Cerebellar cortex (tissue), 1 donor: ENCODE data around the gene HOXA9.
A peak's percentile ranks its signal among the peaks of the same experiment; 100 is the strongest.

Experiments used
- DNase-seq: peaks from one replicate; pipeline ENCODE4 v3.0.0-alpha.2; 2015; ENCODE audit warnings: low spot score

Gene HOXA9

DNA sequence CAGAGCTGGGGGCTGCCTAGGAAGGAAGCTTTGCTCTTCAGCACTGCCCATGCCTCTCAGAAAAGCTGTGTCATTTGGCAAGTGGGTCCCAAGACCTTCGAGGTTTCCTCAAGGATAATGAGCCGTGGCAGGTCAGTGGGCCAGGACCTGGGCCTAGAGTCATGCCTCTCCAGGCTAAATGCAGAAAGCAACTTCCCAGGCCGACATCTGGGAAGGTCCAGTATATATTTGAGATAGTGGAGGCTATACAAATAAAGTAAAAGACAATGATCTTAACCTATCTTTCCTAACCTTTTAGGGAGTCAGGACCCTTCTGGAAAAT, 11.1 kb upstream of the HOXA9 start:
- no peak for DNase-seq

DNA sequence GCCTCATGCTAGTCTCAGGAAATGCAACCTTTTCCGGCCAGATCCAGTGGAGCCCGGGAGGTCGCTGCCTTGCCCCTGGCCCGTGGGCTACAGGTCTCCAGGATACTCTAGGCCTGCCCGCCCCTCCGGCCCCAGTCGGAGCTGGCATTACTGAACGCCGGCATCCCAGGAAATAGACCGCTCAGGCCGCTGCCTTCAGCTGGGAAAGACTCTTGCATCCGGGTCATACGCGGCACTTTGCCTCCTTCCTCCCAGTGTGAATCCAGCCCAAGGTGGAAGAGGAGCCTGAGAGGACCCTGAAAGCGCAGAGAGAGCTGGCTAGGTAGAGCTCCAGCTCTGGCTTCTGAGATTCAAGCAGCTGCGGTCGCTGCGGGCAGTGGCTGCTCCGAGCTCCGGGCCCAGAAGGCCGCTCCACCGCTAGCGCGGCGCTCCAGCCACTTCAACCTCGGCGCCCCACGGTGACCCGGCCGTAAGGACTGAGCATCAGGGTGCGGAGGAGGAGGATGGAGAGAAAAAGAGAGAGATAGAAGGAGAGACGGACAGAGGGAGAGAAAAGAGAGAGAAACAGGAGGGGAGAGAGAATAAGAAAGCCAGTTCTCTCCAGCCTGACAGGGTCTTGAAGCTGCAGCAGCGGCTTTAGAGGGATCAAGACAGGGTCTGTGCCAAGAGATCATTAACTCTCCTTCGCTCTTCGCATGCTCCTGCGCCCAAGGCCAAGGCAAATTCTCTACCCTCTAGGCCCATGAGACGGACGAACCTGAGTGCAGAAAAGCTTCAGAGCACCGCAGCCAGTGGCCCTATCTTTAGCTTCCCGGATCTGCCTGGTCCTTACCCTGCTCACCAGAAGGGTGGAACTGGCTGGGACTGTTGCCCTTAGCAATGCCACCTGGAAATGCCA, 10.5 kb upstream of the HOXA9 start:
- no peak for DNase-seq

DNA sequence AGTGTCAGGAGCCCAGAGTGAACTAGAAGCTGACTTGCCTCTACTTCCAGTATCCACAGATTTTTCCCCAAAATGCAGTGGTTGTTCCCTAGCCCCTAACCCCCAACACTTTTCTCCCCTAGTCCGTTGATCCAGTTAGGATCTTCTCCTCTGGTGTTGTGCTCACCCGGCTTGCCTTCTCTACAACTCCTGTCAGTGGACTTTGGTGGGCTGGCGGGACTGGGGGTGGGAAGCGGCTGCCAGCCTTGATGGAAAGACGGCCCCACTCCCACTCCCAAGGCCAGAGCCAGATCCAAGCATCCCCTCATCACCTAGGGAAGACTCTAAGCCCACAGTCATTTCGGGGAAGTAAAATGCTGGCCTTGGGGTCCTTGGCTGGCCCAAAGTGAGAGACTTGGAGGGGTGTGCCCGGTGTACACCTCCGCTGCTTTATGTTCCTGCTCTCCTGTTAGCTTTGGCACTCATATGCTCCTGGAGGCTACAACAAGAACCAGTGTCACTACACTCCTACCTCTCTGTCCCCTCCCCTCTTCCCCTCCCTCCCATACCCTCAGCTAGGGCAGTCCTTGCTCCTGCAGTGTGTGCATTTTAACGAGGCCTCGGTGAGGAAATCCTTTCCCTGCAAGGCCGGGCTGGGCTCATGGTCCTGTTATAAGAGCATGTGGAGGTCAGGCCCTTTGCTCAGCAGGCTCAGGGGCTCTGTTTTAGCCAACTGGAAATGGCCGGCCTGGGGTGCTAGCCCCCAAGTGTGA, 9.7 kb upstream of the HOXA9 start:
- DNase-seq = peak; percentile 78

DNA sequence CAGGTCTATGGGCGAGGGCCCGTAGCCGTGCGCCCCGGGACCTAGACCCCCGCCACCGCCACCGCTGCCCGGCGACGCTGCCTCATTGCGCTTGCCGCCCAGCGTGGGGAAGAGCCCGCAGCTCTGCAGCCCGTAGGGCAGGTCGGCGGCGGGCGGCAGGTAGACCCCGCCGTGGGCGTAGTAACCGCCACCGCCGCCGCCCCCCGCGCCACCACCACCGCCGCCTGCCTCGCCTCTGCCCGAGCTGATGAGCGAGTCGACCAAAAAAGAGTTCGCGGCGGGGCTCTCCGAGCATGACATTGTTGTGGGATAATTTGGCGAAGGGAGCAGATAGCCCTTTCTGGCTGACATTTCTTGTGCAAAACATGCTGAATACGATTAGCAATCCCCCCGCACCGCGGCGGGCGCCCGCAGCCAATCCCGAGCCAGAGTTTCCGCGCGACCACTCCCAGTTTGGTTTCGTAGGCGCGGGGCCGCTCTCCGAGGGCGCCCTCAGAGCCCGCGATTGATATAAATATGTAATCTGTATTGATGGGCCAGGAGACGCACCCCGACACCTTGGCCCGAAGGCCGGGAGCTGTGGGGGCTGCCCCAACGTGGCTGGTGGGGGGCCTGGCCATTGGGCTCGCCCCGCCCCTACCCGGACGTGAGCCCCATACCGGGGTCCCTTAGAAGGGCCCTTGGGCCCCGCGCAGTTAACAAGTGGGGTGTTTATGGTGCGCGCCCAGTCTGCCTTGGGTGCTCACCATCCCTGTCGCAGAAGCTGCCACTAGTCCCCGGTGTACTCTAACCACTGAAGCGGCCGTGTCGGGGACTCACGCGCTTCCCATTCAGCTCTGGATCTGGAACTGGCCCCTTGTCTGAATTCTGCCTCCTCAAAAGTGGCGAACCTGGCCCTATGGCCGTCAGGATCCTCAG, 8.9 kb upstream of the HOXA9 start, which contains the start of gene HOXA10:
HOXA10 (minus strand) TSS at position 365 of the 918 bp plus-strand sequence; CDS start at position 351, 14 bp downstream.
- DNase-seq = no peak

DNA sequence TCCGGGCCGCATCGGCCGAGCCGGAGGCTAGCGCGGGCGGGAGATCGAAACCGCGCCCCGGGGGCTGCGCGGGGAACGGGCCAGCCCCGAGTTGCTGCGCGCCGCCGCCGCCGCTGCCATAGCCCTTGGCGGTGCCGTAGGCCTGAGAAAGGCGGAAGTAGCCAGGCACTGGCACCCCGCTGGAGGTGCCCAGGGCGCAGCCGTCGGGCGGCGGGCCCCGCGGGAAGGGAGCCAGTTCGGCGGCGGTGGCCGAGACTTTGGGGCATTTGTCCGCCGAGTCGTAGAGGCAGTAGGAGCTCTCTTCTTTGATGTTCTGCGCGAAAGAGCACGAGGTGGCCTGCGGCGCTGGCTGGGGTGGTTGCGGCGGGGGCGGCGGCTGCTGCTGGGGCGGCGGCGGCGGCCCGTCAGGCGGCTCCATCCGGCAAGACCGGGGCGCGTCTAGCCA, 8.2 kb upstream of the HOXA9 start:
- no peak for DNase-seq

DNA sequence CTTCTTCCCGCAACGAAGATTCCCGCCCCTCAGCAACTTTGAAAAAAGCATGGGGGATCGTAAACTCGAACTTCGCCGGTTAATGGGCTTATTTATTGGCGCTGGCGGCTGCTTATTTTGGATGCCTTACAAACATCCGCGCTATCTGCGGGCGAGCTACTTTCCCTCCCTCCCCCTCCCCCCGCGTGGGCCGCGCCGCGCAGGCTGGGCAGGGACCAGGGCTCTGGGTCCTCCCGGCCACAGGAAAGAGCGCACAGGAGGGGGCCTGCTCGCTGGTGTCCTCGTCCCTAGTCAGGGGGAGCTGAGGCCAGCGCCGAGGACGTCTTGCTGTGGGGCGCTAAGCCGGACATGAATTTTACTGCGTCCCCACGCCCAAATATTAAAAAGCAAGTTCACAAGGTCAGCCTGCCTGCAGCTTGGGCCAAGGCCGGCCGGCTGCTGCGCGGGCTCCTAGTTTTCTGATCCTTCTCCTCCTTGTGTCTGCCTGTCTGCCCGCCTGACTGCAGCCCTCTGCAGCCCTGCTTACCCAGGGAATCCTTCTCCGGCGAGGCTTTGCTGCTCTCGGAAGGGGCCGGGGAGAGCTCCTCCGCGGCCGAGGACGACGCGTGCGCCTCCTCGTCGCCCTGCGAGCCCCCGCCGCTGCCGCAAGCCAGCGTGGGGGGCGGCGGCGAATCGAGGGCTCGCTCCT, 7.6 kb upstream of the HOXA9 start:
- DNase-seq = peak; percentile 27

DNA sequence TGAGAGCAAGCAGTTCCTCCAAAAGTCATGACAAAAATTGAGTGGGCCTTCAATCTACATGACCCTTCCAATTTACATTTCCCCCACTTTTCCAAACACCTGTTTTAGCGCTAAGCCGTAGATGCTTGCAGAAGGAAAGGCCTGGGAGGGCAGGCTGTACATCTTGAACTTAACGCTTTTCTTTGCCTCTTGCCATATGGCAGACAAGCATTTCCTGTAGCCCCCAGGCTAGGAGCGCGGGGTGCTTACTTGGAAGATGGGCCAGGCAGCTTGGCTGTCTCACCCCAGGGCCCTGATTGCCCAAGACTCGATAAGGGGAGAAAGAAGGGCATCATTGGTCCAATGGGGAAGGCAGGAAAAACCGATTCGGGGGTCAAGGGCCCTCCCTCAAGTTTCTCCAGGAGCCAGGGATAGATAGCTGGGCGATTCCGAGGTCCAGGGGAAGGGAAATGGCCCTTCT, 7.0 kb upstream of the HOXA9 start:
- DNase-seq = peak; percentile 17

DNA sequence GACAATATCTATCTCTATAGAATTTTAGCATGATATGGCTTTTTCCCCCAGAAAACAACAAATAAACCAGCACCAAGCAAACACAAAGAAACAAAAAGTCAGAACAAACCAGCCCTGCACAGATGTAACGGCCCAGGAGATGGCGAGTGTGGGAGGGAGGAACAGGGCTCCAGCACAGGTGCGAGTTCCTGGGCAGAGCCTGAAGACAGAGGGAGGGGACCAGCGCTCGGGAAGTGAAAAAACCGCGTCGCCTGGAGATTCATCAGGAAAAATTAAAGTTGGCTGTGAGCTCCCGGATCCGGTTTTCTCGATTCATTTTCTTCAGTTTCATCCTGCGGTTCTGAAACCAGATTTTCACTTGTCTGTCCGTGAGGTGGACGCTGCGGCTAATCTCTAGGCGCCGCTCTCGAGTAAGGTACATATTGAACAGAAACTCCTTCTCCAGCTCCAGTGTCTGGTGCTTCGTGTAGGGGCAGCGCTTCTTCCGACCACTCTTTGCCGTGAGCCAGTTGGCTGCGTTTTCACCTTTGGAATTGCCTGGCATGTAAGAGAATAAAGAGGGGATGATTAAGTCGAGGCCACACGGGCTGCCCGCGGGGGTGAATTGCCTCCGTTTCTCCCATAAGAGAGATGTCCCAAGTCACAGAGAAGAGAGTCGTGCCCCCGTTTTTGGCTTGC, 6.4 kb upstream of the HOXA9 start:
- DNase-seq = peak; percentile 56

DNA sequence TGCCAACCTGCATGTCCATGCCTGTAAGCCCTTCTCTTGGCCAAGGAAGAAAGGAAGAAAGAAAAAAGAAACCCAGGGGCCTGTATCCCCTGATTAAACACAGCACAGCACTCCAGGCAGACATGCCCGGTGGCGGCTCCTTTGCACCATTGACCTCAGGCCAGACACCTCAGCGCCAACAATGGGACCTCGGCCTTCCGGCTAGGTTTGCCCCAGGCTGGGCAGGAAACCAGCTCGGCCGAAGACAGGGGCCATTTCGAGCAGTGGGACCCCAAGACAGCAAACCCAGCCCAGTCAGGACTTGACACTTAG, 5.9 kb upstream of the HOXA9 start:
- peak; percentile 51 for DNase-seq

DNA sequence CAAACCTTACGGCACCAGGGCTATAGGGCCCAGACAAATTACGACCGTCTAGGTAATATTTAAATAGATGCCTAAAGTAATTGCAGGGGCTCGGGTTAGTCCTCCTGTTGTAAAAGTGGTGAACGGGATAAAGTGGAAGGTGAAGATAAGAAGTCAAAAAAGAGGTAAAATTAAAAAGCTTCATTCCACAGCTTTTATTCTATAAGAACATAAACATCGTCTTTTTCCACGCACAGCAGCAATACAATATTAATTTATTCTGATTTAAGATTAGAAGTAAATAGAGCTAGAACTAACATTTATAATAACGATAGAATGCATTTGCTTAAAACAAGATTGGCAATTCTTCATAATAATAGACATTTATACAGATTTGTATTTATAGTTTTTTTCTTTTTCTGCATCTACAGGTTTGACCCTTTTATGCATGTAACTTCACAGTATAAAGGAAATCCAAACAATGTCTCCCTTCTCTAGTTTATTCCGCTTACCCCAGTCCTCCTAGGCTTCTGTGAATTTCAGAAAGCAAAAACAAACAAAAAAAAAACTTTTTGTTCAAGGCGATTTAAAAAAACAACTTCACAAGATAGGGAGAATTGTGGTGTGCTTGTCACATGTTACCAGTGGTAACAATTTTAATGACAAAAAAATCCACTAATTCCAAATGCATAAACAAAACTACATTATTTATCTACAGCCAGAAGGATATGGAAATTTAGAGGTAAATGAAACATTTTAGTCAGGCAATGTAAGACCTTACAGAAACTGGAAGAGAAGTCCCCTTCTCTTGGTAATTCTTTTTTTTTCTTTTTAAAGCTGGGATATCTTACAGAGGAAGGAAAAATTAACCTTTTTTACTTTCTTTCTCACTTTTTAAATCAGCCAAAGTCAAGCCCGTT, 5.3 kb upstream of the HOXA9 start:
- no peak for DNase-seq

DNA sequence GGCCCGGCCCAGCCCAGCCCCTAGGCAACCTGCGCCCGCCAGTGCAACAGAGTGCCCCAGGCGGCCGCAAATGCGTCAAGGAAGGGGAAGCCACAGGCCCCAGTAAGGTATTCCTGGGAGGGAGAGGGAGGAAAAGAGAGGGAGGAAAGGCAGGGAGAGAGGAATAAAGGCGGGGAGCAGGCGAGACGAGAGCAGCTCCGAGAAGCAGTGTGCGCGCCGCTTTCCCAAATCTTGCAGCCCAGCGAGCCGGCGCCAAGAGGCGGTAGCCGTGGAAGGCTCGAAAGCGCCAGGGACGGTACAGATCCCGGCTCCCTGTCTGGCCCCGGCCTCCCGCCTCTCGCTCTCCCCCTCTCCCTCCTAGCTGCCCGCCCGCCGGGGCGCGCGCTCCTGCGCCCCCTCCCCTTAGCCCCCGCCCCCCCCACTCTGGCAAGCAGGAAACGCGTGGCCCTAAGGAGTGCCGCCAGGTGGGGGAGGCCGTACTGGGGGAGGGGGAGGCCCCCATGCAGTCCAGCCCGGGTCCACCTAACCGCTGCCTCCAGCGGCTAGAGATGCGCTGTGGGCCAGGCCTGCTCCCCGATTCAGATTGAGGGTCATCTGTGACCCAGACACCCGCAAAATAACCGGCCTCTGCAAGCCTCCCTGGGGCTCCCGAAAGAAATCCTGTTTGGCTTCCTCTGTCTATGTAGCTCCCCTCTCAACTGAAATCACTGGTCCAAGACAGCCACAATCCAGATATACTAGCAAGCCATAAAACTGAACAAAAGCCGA, 4.5 kb upstream of the HOXA9 start:
- DNase-seq = peak; percentile 61

DNA sequence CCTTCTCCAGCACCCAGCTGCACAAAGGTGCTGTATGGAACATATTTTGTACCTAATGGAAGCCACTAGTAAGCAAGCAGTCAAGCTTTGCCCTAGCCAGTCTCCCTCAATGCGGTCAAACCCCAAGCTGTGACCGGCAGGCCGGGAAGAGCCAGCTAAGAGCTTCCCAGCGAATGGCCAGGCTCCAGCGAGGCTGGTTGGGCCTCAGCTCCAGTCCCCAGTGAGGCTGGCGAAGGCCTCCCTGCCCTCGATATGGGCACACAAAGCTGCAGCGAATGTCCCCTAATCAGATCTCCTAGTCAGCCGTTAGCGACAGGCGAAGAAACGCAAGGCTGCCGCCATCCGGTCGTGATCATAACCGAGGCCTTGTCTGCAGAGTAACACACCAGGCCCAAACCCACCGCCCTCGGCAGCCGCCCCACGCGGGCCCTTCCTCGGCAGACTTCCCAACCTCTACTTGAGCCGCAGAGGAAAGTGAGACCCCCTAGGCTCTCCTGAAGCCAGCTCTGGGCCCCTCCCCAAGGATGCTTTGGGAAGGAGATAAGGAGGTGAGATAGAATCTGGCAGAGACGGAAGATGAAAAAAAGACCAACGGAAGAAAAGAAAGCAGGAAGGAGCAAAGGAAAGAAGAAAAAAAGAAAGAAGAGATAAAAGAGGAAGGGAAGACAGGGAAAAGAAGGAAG, 3.1 kb upstream of the HOXA9 start:
- DNase-seq = peak; percentile 43

DNA sequence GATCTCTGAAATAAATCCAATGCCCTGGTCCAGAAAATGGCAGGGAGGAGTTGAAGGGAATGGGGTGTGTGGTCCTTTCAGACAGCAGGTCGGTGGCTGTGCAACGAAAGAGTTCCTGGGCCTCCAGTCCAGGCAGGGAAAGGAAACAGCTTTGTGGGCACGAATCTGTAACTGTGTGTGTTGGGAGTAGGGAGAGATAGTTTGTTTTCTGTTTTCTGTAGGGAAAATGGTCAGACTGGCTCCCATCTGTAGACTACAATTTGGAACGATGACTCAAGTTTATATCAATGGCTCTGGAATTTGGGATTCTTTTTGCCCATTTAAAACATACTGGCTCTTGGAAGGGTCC, 2.6 kb upstream of the HOXA9 start:
- DNase-seq = peak; percentile 23

DNA sequence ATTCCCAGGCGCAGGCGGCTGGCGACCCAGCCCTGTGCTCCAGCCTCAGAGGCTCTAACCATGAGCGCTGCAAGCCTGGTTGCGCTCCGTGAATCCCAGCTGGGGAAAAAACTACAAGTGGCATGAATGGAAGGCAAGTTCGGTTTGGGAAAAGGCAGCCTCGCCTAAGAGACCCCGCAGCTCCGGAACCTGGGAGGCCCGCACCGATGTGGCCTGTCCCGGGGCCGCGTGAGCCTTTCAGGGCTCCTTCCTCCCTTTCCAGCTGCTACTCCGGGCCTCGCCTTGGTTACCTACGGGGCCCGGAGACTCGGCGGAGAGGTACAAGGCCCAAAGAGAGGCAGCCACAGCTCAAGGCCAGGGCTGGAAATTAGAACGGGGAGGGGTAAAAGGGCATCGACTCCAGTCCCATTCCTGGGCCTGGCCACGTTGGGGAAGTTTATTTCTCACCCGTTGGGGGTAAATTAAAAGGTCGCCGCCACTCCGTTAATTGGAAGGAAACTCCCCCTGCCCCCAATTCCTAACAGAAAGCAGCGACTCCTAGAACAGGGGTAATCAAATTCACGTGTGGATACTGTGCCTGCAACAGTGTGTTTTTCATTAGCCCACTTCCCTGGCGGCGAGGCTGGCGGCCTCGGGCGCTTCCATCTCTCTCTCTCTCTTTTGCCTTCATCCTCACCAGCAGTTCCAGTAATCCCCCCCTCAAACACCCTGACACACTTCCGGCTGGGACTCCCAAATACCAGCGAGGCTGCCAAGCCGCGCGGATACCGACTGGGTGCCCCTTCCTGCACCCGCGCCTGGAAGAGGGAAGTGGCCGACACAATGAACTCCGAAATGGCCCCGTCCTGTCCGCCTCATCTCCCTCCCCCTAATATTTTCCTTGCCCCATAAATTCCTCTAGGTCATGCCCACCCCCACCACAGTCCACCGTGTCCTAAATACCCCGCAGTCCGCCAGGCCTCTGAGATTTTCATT, 1.5 kb upstream of the HOXA9 start:
- DNase-seq = peak; percentile 43

DNA sequence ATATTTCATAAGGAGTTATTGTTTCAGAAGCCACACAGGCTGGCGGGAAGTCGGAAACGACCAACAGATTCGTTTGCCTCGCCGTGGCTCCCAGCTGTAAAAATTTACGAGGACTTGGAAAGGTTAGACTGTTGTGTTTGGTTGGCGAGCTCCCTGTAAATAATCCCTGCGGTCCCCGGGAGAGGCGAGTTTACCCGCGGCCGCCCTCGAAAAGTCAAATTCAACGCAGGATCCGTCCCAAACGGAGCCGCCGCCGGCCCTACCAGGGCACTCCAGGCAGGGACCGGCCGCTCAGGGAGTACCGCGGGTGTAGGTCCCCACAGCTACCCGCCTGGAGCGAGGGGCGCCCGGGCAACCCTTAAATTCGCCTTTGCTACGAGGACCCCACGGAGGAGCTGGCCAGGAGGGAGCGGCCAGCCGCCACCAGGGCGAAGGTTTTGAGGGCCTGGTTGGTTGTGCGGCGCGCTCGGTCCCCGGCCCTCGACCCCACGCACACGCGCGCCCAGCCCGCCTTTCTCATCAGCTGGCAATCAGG, 726 bp upstream of the HOXA9 start:
- DNase-seq = peak; percentile 52

DNA sequence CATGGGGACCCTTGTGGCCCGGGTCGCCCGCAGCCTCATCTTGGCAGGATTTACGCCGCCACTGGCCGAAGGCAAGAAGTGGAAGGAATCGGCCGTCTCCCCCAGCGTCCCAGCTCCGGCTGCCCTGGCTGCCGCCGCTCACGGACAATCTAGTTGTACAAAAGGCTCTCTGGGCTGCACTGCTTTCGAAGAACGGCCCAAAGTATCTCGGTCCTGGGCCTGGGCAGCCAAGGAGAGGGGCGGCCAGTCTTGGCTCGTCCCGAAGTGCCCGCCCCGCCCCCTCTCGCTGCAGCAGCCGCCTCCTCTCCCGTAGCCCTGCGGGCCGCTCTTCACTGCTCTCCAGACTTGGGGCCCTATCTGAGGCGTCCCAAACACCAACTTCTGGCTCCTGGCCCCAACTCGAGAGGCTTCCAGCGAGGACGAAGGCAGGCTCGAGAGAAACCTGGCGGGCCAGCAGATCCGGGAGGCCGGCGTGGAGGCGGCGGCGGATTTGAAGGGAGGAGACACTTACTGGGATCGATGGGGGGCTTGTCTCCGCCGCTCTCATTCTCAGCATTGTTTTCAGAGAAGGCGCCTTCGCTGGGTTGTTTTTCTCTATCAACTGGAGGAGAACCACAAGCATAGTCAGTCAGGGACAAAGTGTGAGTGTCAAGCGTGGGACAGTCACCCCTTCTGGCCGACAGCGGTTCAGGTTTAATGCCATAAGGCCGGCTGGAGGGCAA, 809 bp downstream of the HOXA9 start:
- DNase-seq = peak; percentile 26

DNA sequence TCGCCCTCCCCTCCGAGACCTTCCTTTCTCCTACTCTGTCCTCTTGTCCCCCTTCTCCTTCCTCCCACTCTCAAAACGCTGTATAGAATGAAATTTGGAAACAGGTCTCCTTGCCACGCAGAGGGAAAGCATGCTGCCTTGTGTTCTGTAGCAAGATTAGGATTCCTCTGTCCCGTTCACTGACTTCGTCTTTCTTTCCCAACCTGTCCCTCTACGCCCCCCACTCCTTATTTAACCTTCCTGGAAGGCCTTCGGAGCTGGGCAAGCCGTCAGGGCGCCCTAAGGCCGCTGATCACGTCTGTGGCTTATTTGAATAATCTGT, 1.3 kb downstream of the HOXA9 start:
- no peak for DNase-seq
